ENCODE data around the gene HVCN1.
"Not testable (repeated sequence)": the region's sequence is repeated elsewhere in the genome, so short reads cannot be mapped to it uniquely, and the experiment has no call there.

The HVCN1 gene

DNA sequence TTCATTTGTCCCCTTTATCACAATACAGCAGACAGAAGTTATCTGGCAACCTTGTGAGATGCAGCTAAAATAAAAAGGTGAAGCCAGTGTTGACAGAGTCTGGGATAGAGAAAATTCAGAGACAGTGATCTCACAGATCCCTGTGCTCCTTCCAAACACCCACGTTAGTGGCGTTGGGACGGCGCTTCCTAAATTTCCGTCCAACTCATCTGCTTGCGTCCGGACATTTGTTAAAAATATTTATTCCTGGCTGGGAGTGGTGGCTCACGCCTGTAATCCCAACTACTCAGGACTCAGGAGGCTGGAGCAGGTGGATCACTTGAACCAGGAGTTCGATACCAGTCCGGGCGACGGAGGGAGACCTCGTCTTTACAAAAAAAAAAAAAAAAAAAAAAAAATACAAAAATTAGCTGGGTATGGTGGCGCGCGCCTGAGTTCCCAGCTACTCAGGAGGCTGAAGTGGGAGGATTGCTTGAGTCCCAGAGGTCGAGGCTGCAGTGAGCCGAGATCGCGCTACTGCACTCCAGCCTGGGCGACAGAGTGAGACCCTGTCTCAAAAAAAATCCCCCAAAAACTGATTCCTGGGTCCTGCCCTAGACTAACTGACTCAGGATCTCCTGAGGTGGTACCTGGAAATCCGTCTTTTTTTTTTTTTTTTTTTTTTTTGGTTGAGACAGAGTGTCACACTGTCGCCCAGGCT is 75.7 kb downstream of the HVCN1 start:
- DNase-seq = no peak

DNA sequence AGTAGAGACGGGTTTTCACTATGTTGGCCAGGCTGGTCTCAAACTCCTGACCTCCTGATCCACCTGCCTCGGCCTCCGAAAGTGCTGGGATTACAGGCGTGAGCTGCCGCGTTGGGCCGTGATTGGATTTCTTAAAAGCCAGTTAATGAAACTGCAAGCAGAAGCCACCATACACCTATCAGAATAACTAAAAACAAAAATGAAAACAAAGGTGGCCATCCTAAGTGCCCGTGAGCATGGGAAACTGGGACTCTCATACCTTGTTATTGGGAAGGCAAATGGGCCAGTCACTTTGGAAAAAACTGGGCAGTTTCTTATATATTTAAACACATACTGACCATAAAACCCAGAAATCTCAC is 82.7 kb downstream of the HVCN1 start:
- DNase-seq = no peak

DNA sequence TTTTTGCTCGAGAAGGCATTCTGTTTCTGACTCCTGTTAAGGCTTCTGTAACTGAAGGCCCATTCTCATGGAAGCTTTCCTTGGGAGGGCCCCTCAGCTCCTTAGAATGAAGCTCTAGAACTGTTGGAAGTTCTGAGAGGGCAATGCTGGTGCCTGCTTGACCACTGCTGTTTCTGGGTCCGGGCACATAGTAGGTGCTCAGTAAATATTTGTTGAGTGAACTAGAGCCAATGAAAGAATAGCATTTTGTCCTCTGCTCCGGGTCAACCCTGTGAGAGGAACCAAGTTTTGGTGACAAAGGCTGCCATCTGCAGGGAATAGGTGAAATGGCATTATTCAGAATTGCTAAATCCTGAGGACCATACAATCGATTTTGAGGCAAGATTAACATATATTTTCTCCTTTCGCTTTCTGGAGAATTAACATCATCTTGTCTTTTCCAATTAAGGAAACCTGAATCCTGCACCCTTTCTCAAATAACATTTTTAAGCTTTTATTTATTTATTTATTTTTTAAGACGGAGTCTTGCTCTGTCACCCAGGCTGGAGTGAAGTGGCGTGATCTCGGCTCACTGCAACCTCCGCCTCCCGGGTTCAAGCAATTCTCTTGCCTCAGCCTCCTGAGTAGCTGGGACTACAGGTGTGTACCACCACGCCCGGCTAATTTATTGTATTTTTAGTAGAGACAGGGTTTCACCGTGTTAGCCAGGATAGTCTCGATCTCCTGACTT is 86.7 kb downstream of the HVCN1 start:
- not testable (repeated sequence) for DNase-seq

- peak; percentile 13 for DNase-seq
Measured at GRCh38 chr12:110600254-110600653, 88.7 kb downstream of the HVCN1 start.

DNA sequence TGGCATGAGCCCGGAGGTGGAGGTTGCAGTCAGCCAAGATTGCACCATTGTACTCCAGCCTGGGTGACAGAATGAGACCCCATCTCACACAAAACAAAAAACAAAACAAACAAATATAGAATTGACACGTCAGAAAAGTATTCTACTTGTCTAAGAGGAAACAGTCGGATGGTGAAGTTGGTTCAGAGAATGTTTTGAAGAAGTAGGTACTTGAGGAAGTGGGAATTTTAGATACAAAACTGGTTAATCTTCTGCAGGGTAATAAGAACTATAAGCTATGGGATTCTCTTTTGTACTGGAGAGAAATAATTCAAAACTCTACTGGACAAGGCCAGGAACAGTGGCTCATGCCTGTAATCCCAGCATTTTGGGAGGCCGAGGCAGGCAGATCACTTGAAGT is 89.6 kb downstream of the HVCN1 start:
- no peak for DNase-seq
